Caco-2 (cell line): ENCODE measurements around the gene STK36. TPM values are rescaled to one million over a fixed set of nuclear protein-coding genes. Genes with fewer than 3 reads are reported as not detected.

Source experiments
- BruUV-seq: library from RNA; stranded (reverse); fragments of 400-500 nt; replicated peaks from 2 replicates; lab custom pipeline; 2021; lab: Mats Ljungman, UMichigan
- CTCF ChIA-PET: fragments of 300-600 bp; sonication (Branson Sonifier 250); formaldehyde crosslinking; loops from one replicate; lab custom pipeline; 2022; ENCODE audit warnings: antibody characterized with exemption; lab: Charles Lee
- POLR2A ChIA-PET: fragments of 300-600 bp; sonication (Branson Sonifier 250); formaldehyde crosslinking; loops from one replicate; lab custom pipeline; 2022; ENCODE audit warnings: antibody characterized with exemption; lab: Charles Lee
- DNase-seq, 2 experiments: peaks; one replicate each; pipeline versions ENCODE4 v3.0.0 to v3.0.0-alpha.2; 2020 to 2022
- H3K27me3 ChIP-seq: replicated peaks from 2 replicates; pipeline ENCODE4 v1.6.0; 2011; ENCODE audit warnings: low read length; ENCODE audit not compliant: control insufficient read depth, insufficient read depth
- H3K36me3 ChIP-seq: 2 replicates; pipeline ENCODE4 v1.5.1; 2011; ENCODE audit warnings: low read length; ENCODE audit not compliant: control insufficient read depth, insufficient read depth
- H3K4me1 ChIP-seq: fragments of 250-450 bp; sonication (Bioruptor Pico); 2 replicates; pipeline ENCODE4 v1.5.1; 2020; ENCODE audit warnings: mild to moderate bottlenecking
- H3K4me3 ChIP-seq: 2 replicates; pipeline ENCODE4 v1.5.1; 2011; ENCODE audit warnings: low read depth, mild to moderate bottlenecking, control low read depth, low read length
- H3K9me3 ChIP-seq: fragments of 250-450 bp; sonication (Bioruptor Pico); 2 replicates; pipeline ENCODE4 v1.5.1; 2020; ENCODE audit warnings: mild to moderate bottlenecking, moderate library complexity
- H3K27ac Mint-ChIP-seq: one replicate; pipeline ENCODE4 v1.8.0; 2022; ENCODE audit warnings: mixed read lengths; ENCODE audit not compliant: unreplicated experiment
- H3K27me3 Mint-ChIP-seq: one replicate; pipeline ENCODE4 v1.8.0; 2022; ENCODE audit warnings: mixed read lengths; ENCODE audit not compliant: insufficient read depth, unreplicated experiment
- H3K36me3 Mint-ChIP-seq: one replicate; pipeline ENCODE4 v1.8.0; 2022; ENCODE audit warnings: mild to moderate bottlenecking, mixed read lengths; ENCODE audit not compliant: insufficient read depth, unreplicated experiment
- H3K4me1 Mint-ChIP-seq: one replicate; pipeline ENCODE4 v1.8.0; 2022; ENCODE audit warnings: low read depth, mixed read lengths; ENCODE audit not compliant: unreplicated experiment
- H3K4me3 Mint-ChIP-seq: one replicate; pipeline ENCODE4 v1.8.0; 2022; ENCODE audit warnings: mild to moderate bottlenecking, moderate library complexity, mixed read lengths; ENCODE audit not compliant: unreplicated experiment
- H3K9me3 Mint-ChIP-seq: one replicate; pipeline ENCODE4 v1.8.0; 2022; ENCODE audit warnings: mixed read lengths; ENCODE audit not compliant: unreplicated experiment
- intact Hi-C: fragments of 100-400 bp; cut with micrococcal nuclease; formaldehyde crosslinking; loops from one replicate; pipeline ENCODE4 v1.10.0; 2022; ENCODE audit not compliant: unreplicated experiment
- total RNA-seq: library from RNA; stranded (reverse); gene quantifications from 2 replicates; pipeline ENCODE4 v1.2.3, GENCODE V29; 2022
- TF ChIP-seq, protein P1 (sequence below), 2 experiments: fragments of 200-600 bp in 1 of 2; IDR thresholded peaks; 1 replicate in 1 of 2; 2 replicates in 1 of 2; pipeline versions ENCODE4 v1.5.1 to v1.8.0; 2011 to 2022; ENCODE audit warnings: antibody characterized with exemption in 1 of 2, control low read depth in 1 of 2, inconsistent platforms in 1 of 2, low read depth in 1 of 2, low read length in 1 of 2, mild to moderate bottlenecking in 1 of 2, moderate library complexity in 1 of 2; ENCODE audit not compliant: insufficient read depth in 1 of 2, severe bottlenecking in 1 of 2, unreplicated experiment in 1 of 2

Gene STK36
- total RNA-seq, 1 experiment from 2014 or later, result 44.1 TPM

DNA sequence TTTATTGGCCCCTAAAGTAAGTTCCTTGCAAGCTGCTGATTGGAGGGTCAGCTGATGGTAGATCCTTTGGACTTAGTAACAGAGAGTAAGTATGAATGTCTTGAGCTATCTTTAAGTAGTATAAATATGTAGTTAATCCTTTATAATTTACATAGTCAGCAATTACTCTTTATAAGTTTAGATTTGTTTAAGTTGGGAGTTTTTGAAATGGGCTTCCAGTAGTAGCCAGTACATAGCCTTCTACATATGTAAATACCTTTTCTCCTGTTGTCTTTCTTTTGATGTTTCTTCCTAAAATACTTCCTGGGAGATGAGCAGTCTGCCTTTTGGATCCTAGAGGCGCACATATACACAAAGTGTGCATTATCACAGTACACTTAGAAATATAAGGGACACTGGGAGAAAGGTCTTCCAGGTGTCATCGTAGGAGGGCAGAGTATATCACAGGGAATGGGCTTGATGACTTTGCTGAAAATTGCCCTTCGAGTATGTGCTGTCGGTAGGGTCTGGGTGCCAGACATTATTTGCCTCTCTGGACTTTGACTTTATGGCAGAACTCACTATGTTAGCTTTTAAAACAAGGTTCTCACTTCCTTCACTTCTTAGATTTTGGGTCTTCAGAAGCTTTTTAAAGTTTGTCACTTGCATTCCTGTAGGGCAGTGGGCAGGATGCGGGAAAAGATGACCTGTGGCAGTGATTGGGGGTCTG, 60.3 kb downstream of the STK36 start:
- Mint-ChIP-seq H3K4me1 (peaks cover 7% of the 10 kb centered on the region), H3K27me3 (no peaks in the 10 kb centered on the region), H3K9me3 (no peaks in the 10 kb centered on the region), H3K36me3 (peaks cover 50% of the 10 kb centered on the region), H3K27ac (peak overlapping the region; percentile 60), H3K4me3 (no peak overlapping the region)
- Histone ChIP-seq H3K27me3 (no peaks in the 10 kb centered on the region), H3K4me1 (peaks cover 7% of the 10 kb centered on the region; the same call in 1 of the 2 replicates), H3K4me3 (no peak overlapping the region), H3K9me3 (no peaks in the 10 kb centered on the region), H3K36me3 (peaks cover 2% of the 10 kb centered on the region; the same call in 1 of the 2 replicates)
- intact Hi-C loops, result no loop called here
- no peak for DNase-seq
- BruUV-seq, result no TSS peak
- ChIA-PET POLR2A (no interaction called here), CTCF (interaction anchor here (1.4 to 2.1 kb wide), 2 partner anchors 22 to 115 kb away, joined by 6 to 10 read pairs; partner anchors contain the start of gene TTLL4)
- TF ChIP-seq, protein P1, sequence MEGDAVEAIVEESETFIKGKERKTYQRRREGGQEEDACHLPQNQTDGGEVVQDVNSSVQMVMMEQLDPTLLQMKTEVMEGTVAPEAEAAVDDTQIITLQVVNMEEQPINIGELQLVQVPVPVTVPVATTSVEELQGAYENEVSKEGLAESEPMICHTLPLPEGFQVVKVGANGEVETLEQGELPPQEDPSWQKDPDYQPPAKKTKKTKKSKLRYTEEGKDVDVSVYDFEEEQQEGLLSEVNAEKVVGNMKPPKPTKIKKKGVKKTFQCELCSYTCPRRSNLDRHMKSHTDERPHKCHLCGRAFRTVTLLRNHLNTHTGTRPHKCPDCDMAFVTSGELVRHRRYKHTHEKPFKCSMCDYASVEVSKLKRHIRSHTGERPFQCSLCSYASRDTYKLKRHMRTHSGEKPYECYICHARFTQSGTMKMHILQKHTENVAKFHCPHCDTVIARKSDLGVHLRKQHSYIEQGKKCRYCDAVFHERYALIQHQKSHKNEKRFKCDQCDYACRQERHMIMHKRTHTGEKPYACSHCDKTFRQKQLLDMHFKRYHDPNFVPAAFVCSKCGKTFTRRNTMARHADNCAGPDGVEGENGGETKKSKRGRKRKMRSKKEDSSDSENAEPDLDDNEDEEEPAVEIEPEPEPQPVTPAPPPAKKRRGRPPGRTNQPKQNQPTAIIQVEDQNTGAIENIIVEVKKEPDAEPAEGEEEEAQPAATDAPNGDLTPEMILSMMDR (IDR thresholded peaks at IDR 0.05; ENCODE audit: insufficient read depth in 1 of 2, low read depth in 1 of 2, low read length in 1 of 2, severe bottlenecking in 1 of 2, unreplicated experiment in 1 of 2), result no peak

DNA sequence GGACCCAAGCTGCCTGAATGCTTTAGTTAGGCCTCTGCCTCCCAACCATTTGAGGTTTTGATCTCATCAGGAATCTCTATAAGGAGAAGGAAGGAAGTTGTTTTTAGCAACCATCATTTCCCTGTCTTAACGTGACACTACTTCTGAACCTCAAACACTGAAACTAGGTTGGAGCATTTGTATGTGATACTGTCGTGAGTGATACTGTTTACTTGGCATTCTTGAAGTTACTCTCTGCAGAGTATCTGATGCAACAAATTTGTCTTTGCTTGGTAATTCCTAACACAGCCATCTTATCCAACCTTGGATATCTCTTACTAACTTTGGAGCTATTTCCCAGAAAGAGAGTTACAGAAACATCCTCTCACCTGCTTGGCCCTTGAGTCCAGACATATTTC, 60.9 kb downstream of the STK36 start:
- H3K4me3 Mint-ChIP-seq, result no peak overlapping the region
- POLR2A ChIA-PET, result no interaction called here
- CTCF ChIA-PET, result interaction anchor here (2.1 kb wide), 1 partner anchor 115 kb away, joined by 10 read pairs; no protein-coding TSS in a partner anchor
- Histone ChIP-seq H3K9me3 (no peaks in the 10 kb centered on the region), H3K4me3 (no peak overlapping the region), H3K36me3 (no peaks in the 10 kb centered on the region), H3K27me3 (no peaks in the 10 kb centered on the region), H3K4me1 (peaks cover 7% of the 10 kb centered on the region; the same call in 1 of the 2 replicates)
- intact Hi-C loops, result no loop called here
- no peaks in the 10 kb centered on the region for H3K9me3 Mint-ChIP-seq
- H3K4me1 Mint-ChIP-seq, result peaks cover 7% of the 10 kb centered on the region
- no TSS peak for BruUV-seq
- TF ChIP-seq, protein P1 (IDR thresholded peaks at IDR 0.05; ENCODE audit: insufficient read depth in 1 of 2, low read depth in 1 of 2, low read length in 1 of 2, severe bottlenecking in 1 of 2, unreplicated experiment in 1 of 2), result no peak
- peaks cover 45% of the 10 kb centered on the region for H3K36me3 Mint-ChIP-seq
- DNase-seq, result no peak
- H3K27ac Mint-ChIP-seq, result no peak overlapping the region
- no peaks in the 10 kb centered on the region for H3K27me3 Mint-ChIP-seq

DNA sequence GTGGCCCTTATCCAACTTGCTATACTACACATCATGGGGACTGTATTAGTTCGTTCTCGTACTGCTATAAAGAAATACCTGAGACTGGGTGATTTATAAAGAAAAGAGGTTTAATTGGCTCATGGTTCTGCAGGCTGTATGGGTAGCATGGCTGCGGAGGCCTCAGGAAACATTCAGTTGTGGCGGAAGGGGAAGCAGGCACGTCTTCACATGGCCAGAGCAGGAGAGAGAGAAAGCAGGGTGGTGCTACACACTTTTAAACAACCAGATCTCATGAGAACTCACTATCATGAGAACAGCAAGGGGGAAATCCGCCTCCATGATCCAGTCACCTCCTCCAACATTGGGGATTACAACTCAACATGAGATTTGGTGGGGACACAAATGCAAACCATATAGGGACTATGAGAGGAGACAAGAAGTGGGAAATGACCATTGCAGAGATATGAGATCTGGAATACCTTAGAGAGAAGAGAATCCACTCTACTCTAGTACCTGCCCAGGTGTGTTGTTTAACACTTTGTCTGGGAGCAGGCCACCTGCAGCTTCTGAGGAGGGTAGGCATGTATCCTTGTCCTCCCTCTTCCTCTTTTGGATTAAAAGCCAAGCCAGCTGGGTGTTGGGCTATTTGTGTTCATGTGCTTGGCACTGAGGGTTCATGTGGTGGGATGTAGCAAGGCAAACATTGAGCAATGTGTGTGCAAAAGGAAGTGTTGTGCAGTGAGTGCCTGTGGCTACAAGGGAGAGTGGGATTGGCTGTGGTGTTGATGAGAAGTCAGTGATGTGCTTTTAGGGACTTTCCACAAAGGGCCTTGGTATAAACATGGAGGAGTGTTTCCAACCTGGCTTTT, 61.5 kb downstream of the STK36 start:
- DNase-seq, result no peak
- TF ChIP-seq, protein P1 (IDR thresholded peaks at IDR 0.05; ENCODE audit: insufficient read depth in 1 of 2, low read depth in 1 of 2, low read length in 1 of 2, severe bottlenecking in 1 of 2, unreplicated experiment in 1 of 2), result no peak
- Histone ChIP-seq H3K27me3 (no peaks in the 10 kb centered on the region), H3K4me1 (peaks cover 7% of the 10 kb centered on the region; the same call in 1 of the 2 replicates), H3K9me3 (no peaks in the 10 kb centered on the region), H3K4me3 (no peak overlapping the region), H3K36me3 (no peaks in the 10 kb centered on the region; the same call in none of the 2 replicates)
- intact Hi-C loops, result no loop called here
- H3K27me3 Mint-ChIP-seq, result no peaks in the 10 kb centered on the region
- ChIA-PET CTCF (no interaction called here), POLR2A (no interaction called here)
- no peaks in the 10 kb centered on the region for H3K9me3 Mint-ChIP-seq
- H3K36me3 Mint-ChIP-seq, result peaks cover 45% of the 10 kb centered on the region
- peaks cover 7% of the 10 kb centered on the region for H3K4me1 Mint-ChIP-seq
- no TSS peak for BruUV-seq
- H3K27ac Mint-ChIP-seq, result no peak overlapping the region
- H3K4me3 Mint-ChIP-seq, result no peak overlapping the region
